GM12891 (cell line): ENCODE data around the gene UBE2E2.
"Not testable (repeated sequence)": the region's sequence is repeated elsewhere in the genome, so short reads cannot be mapped to it uniquely, and the experiment has no call there.

ENCODE experiments used
- DNase-seq: peaks from one replicate; pipeline ENCODE4 v3.0.0; 2011; ENCODE audit warnings: low spot score; ENCODE audit not compliant: insufficient read length
- FAIRE-seq: peaks from 2 replicates; lab custom pipeline; 2011; peaks lifted over from hg19 to GRCh38; lab: Jason Lieb, UNC
- PAX5 ChIP-seq: IDR thresholded peaks from 2 replicates; pipeline ENCODE4 v1.6.1; 2011; ENCODE audit warnings: low read length, moderate library complexity, mild to moderate bottlenecking; ENCODE audit not compliant: insufficient read depth, severe bottlenecking
- POLR2A ChIP-seq: IDR thresholded peaks from 2 replicates; pipeline ENCODE4 v1.6.1; 2011; ENCODE audit warnings: low read depth, low read length, control low read depth
- POLR2AphosphoS5 ChIP-seq: IDR thresholded peaks from 2 replicates; pipeline ENCODE4 v1.6.1; 2011; ENCODE audit warnings: low read depth, low read length, control low read depth
- POU2F2 ChIP-seq: IDR thresholded peaks from 2 replicates; pipeline ENCODE4 v1.6.1; 2011; ENCODE audit warnings: low read depth, mild to moderate bottlenecking, control low read depth, low read length, moderate library complexity
- SPI1 ChIP-seq: IDR thresholded peaks from 2 replicates; pipeline ENCODE4 v1.6.1; 2011; ENCODE audit warnings: low read depth, low read length, control low read depth
- TAF1 ChIP-seq: IDR thresholded peaks from 2 replicates; pipeline ENCODE4 v1.6.1; 2011; ENCODE audit warnings: low read depth, low read length, control low read depth

The UBE2E2 gene

DNA sequence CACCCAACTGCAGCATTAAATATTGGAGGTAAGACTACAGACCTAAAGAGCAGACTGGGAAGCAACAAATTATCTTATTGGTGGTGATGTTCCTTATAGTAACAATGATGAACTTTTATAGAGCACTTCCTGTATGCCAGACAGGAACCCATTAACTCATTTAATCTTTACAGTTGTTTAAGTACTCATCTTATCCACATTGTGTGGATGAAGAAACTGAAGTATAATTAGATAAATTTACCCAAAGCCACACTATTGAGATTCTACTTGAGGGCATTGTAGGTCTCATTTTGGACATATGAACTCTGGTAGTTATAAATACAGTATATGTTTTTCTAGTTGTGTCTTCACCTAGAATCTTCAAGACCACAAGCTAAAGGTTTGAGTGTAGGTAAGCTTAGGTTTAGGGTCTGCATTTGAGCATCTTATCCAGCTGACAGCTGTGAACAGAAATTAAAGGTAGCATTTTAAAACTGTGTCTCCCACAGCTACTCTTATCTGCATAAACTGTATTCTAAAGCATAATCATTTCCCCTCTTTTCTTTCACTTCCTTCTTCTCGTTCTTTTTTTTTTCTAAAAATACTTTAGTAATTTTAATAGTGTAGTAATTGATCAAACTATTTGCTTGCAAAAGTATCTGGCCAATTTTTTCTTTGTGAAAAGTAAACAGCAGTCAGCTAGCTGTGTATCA lies 138.2 kb downstream of the UBE2E2 start:
- DNase-seq (no peak), FAIRE-seq (no peak)
- no peak for TF ChIP-seq POLR2AphosphoS5
- peak; percentile 83 for TF ChIP-seq SPI1

- TF ChIP-seq POLR2AphosphoS5 (no peak), POU2F2 (no peak), SPI1 (no peak), TAF1 (no peak), POLR2A (no peak), PAX5 (no peak)
- no peak for DNase-seq
- FAIRE-seq: no peak
These were observed 139.2 kb downstream of the UBE2E2 start for GRCh38 chr3:23342343-23342742.

DNA sequence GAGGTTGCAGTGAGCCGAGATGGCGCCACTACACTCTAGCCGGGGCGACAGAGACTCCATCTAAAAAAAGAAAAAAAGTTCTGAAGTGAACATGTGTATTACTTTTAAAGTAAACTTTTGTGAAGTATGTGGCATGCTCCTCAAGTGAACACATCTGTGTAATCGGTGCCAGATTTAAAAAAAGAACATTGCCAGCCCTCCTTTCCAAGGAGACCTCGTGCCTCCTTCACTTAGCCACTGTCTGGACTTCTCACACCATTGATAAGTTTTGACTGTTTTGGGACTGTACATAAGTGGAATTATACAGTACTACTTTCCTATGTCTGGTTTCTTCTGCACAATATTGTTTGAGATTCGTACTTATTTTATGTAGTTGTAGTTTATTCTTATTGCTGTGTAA lies 140.4 kb downstream of the UBE2E2 start:
- DNase-seq (no peak), FAIRE-seq (peak; percentile 47)
- TF ChIP-seq POLR2A (no peak), PAX5 (no peak), SPI1 (no peak), TAF1 (no peak), POLR2AphosphoS5 (no peak), POU2F2 (no peak)

DNA sequence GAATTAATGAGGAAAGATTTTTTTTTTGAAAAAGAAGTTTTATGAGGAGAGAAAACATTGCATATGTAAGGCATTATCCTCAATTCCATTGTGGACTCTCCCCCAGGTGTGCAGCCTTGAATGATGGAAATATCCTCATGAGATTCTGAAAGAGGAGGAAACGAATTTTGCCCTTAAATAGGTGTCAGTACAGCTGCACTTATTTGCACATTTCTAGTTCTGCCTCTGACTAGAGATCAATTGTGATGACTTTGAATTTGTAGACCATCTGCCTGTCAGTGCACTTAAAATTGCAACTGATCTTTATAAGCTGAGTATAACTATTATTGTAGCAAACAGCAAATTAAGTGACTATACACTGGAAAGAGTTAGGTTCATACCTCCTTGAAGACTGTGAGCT lies 141.8 kb downstream of the UBE2E2 start:
- FAIRE-seq: peak; percentile 28
- no peak for TF ChIP-seq POLR2A
- TF ChIP-seq POLR2AphosphoS5: no peak
- no peak for DNase-seq

GRCh38 chr3:23349444-23349843 lies 146.3 kb downstream of the UBE2E2 start:
- FAIRE-seq, DNase-seq: not testable (repeated sequence)

DNA sequence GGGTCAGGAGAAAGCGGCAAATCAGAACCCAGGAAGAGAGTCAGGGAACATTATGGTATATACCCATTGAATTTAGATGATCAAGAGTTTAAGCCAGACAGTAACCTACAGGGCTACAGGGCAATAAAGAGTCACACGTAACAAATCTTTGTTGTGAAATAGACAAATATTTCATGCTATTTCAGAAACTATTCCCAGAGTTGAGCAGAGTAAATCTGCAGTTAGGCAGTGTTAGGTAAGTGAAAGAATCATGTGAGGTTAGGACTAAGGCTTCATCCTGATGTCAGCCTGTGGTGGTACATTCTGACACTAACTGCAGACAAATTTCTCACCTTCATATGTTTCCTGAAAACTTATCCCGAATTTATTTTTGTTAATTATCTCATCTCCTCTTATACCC lies 153.0 kb downstream of the UBE2E2 start:
- TF ChIP-seq POLR2A: no peak
- no peak for TF ChIP-seq PAX5
- no peak for TF ChIP-seq TAF1
- TF ChIP-seq SPI1: no peak
- TF ChIP-seq POLR2AphosphoS5: no peak
- TF ChIP-seq POU2F2: no peak
- no peak for FAIRE-seq
- DNase-seq: no peak

- TF ChIP-seq SPI1 (no peak), PAX5 (no peak), POLR2A (no peak), POU2F2 (no peak), TAF1 (no peak), POLR2AphosphoS5 (no peak)
- DNase-seq: no peak
- no peak for FAIRE-seq
These were observed 153.8 kb downstream of the UBE2E2 start for GRCh38 chr3:23356923-23357322.

DNA sequence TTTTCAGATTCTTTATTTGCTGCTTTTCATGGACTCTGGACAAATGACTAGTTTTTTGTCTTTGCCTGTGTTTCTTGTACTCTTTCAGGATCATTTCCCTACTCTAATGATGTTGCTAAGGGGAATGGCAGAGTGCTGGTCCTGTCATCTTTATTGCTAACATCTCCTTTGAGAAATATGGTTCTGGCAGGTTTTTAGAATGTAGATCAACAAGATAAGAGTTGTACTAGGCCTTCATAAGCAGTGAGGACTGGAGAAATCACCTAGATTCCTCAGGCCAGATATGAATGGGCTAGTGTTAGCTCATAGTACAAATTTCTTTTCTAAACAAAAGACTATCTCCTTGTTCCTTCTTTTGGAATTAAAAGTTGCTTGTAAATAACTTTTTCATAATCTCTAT lies 156.0 kb downstream of the UBE2E2 start:
- no peak for TF ChIP-seq SPI1
- TF ChIP-seq TAF1: no peak
- TF ChIP-seq POLR2AphosphoS5: no peak
- TF ChIP-seq POU2F2: no peak
- no peak for TF ChIP-seq POLR2A
- TF ChIP-seq PAX5: no peak
- DNase-seq: no peak
- FAIRE-seq: no peak

GRCh38 chr3:23365066-23365465 lies 161.9 kb downstream of the UBE2E2 start:
- FAIRE-seq: no peak

GRCh38 chr3:23368731-23369130 lies 165.6 kb downstream of the UBE2E2 start:
- no peak for FAIRE-seq
- no peak for DNase-seq
- TF ChIP-seq SPI1 (no peak), TAF1 (no peak), POU2F2 (no peak), POLR2A (no peak), POLR2AphosphoS5 (no peak), PAX5 (no peak)

More at GRCh38 chr3:23365066-23365465, 161.9 kb downstream of the UBE2E2 start:
- TF ChIP-seq TAF1: no peak
- TF ChIP-seq POLR2A: no peak
- no peak for TF ChIP-seq POU2F2
- no peak for TF ChIP-seq POLR2AphosphoS5
- no peak for TF ChIP-seq PAX5
- no peak for DNase-seq

DNA sequence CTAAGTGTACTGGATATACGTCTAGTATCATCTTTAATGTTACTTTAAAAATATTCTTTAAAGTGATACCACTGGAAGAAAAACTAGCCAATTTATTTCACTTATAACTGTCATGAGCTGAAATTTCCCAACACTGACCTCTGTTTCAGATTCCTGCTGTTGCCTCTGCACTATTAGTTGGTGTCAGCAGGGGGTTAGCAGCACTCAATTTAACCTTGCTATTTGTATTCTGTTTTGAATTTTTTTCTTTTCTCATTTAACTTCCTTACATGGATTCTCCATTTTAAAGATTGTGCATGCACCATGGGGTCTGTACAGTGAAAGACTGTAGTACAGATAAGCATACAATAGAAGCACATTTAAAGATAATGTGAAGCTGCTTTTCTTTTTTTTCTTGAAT lies 169.2 kb downstream of the UBE2E2 start:
- FAIRE-seq (no peak), DNase-seq (no peak)
- no peak for TF ChIP-seq TAF1
- TF ChIP-seq SPI1: no peak
- no peak for TF ChIP-seq POLR2AphosphoS5
- TF ChIP-seq POLR2A: no peak
- TF ChIP-seq POU2F2: no peak
- TF ChIP-seq PAX5: no peak
